Skeletal muscle tissue (tissue), 4 donors: ENCODE data around the gene LRP2. TPM values are rescaled to one million over a fixed set of nuclear protein-coding genes. Genes with fewer than 3 reads are reported as not detected.
"Not testable (repeated sequence)": the region's sequence is repeated elsewhere in the genome, so short reads cannot be mapped to it uniquely, and the experiment has no call there.

Experiments used
- H3K27ac ChIP-seq: one replicate; pipeline ENCODE4 v1.7.0; 2013; ENCODE audit warnings: mild to moderate bottlenecking, low read depth, low read length, inconsistent platforms
- H3K27me3 ChIP-seq, 3 donors: one replicate each; pipeline ENCODE4 v1.7.0; 2013; ENCODE audit warnings: low read length in 3 of 3; ENCODE audit not compliant: control insufficient read depth in 3 of 3, insufficient read depth in 3 of 3
- H3K36me3 ChIP-seq, 3 donors: one replicate each; pipeline ENCODE4 v1.7.0; 2013; ENCODE audit warnings: low read length in 3 of 3; ENCODE audit not compliant: control insufficient read depth in 3 of 3, insufficient read depth in 3 of 3
- H3K4me1 ChIP-seq, 3 donors: one replicate each; pipeline ENCODE4 v1.7.0; 2013; ENCODE audit warnings: low read length in 3 of 3, mild to moderate bottlenecking in 3 of 3; ENCODE audit not compliant: control insufficient read depth in 3 of 3, insufficient read depth in 3 of 3
- H3K4me3 ChIP-seq, 3 donors: one replicate each; pipeline ENCODE4 v1.7.0; 2013; ENCODE audit warnings: low read length in 3 of 3
- H3K9ac ChIP-seq, 3 donors: one replicate each; pipeline ENCODE4 v1.7.0; 2013; ENCODE audit warnings: low read length in 3 of 3, mild to moderate bottlenecking in 3 of 3, moderate library complexity in 2 of 3, low read depth in 1 of 3
- H3K9me3 ChIP-seq, 3 donors: one replicate each; pipeline ENCODE4 v1.7.0; 2013; ENCODE audit warnings: low read length in 3 of 3; ENCODE audit not compliant: control insufficient read depth in 3 of 3
- total RNA-seq: library from RNA; depleted of rRNA; stranded (reverse); fragments of >200 nt; gene quantifications from one replicate; pipeline ENCODE4 v1.2.3, GENCODE V29; 2014
- donor health status: Osteomylitis.

LRP2 gene
- total RNA-seq, 1 donor from 2014 or later = under 0.01 TPM

DNA sequence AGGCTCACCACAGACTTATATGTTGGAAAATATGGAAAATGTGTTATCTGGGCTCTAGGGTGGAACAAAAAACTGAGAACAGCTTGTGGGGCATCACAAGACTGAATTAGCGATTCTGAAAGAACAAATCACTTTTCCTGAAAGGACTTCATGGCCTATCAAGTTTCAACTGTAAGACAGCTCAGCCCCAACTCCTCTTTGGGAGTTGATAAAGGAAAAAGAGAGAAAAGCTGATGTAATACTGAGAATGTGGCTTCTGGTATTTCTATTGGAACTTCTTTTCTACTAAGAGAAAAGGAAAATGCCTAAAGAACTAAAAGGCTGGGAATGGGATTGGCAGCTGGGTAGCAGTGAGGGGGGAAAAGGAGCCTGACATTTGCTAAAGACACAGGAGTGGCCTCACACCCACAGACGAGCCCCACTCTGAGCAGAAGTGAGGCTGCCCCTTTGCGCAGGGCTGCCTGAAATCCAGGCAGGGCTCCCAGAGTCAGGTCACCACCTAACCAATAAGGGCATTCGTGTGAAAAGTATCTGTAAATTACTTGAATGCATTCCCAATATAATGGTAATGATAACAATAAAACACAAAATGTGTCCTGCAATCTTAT, 75.6 kb downstream of the LRP2 start:
- no peaks in the 10 kb centered on the region for H3K4me1 ChIP-seq

DNA sequence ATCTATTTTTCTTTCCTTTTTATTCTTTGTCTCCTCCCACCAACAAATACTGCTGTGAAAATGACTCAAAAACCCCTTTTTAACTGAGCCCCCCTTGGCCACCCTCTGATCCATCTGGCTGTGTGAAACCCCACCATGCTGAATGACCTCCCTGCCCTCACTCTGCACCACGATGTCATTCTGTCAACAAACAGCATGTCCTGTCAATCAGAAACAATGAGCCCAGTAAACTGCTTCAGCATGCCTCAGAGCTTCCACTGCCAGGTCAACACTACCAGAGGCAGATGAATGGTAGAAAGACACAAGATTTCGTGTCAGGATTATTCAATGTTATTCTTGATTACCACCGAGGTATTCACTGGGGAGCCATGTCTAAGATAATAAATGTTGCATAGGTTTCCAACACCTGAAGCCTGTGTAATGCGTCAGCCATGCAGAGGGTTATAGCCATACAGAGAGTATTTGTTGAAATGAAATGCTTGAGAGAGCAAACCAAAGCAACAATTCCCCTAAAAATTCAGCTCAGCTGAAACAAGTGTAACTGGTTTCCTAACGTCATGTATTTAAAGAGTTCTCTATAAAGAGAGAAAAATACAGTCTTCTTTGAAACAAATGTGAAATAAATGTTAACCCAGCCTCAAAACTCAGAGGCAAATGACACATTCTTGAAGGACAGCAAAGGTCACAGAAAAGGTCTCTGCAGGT, 76.7 kb downstream of the LRP2 start:
- Histone ChIP-seq H3K27me3 (no peaks in the 10 kb centered on the region), H3K4me1 (no peaks in the 10 kb centered on the region), H3K4me3 (no peak overlapping the region), H3K36me3 (no peaks in the 10 kb centered on the region), H3K27ac (no peak overlapping the region), H3K9ac (no peak overlapping the region), H3K9me3 (no peaks in the 10 kb centered on the region)

More for the DNA sequence above, 75.6 kb downstream of the LRP2 start:
- H3K4me3 ChIP-seq = no peak overlapping the region
- no peak overlapping the region for H3K9ac ChIP-seq
- no peaks in the 10 kb centered on the region for H3K9me3 ChIP-seq
- no peaks in the 10 kb centered on the region for H3K27me3 ChIP-seq
- H3K36me3 ChIP-seq = no peaks in the 10 kb centered on the region
- no peak overlapping the region for H3K27ac ChIP-seq

DNA sequence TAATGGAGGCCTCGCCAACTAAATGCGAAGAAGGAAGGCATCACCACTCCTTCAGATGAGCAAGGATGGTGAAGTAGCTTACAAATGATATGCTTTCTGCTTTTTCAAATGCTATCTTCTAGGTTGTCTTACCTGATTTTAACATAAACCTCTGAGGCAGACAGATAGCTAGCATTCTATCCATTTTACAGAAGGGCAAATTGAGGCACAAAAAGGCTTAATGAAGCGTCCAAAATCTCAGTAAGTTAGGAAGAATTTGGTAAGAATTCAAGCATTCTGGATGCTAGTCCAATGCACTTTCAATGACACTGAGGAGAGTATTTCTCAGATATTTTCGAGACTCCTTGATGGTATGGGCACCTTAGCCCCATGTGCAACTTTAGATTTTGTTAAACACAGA, 81.8 kb downstream of the LRP2 start:
- Histone ChIP-seq H3K27me3 (no peaks in the 10 kb centered on the region), H3K4me1 (no peaks in the 10 kb centered on the region), H3K9me3 (no peaks in the 10 kb centered on the region), H3K27ac (no peak overlapping the region), H3K9ac (no peak overlapping the region), H3K4me3 (no peak overlapping the region), H3K36me3 (no peaks in the 10 kb centered on the region)

GRCh38 chr2:169275696-169276444, 86.5 kb downstream of the LRP2 start:
- Histone ChIP-seq H3K4me3 (no peak overlapping the region), H3K9me3 (no peaks in the 10 kb centered on the region)

DNA sequence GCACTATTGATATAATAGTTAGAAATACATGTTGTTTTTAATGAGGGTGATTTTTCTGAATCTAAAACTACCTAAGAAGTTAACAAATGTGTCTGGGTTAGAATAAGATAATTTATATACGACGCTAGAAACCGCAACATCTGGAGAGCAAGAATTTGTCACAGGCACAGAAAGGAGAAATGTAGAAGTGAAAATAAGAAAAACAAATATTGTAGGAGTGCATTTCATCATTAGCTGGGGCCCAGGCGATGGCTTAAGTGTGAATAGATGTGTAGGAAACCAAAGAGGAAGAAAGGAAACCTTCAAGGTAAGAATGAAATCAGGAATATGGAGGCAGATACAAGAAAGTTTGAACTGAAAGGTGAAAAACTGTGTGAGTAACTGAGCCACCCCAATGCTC, 90.3 kb downstream of the LRP2 start:
- Histone ChIP-seq H3K36me3 (no peaks in the 10 kb centered on the region), H3K27me3 (no peaks in the 10 kb centered on the region), H3K4me3 (no peak overlapping the region), H3K9ac (no peak overlapping the region), H3K27ac (no peak overlapping the region), H3K9me3 (no peaks in the 10 kb centered on the region), H3K4me1 (no peaks in the 10 kb centered on the region)

More at GRCh38 chr2:169275696-169276444, 86.5 kb downstream of the LRP2 start:
- Histone ChIP-seq H3K36me3 (no peaks in the 10 kb centered on the region), H3K27ac (no peak overlapping the region), H3K27me3 (no peaks in the 10 kb centered on the region), H3K4me1 (no peaks in the 10 kb centered on the region), H3K9ac (no peak overlapping the region)

- not testable (repeated sequence) for H3K27me3 ChIP-seq, H3K9ac ChIP-seq, H3K4me3 ChIP-seq, H3K36me3 ChIP-seq, H3K9me3 ChIP-seq, H3K27ac ChIP-seq, H3K4me1 ChIP-seq
Observed at GRCh38 chr2:169270574-169270973, 91.8 kb downstream of the LRP2 start.

DNA sequence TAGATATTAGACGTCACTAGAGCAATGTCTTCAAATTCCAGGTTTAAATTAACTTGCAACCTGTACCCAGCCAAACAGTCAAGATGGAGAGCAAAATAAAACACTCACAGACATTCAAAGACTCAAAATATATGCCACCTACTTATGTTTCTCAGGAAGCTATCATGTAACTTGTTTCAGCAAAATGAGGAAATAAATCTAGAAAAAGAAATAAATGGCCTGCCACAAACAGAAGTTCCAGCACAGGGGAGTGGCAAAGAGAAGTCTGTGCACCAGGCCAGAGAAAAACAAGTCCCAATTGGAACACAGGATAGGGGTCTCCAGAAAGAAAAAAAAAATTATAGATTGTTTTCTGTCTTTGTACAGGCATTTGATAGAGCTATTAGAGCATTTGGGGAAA, 96.7 kb downstream of the LRP2 start:
- no peaks in the 10 kb centered on the region for H3K9me3 ChIP-seq
- H3K27ac ChIP-seq = no peak overlapping the region
- H3K4me3 ChIP-seq = no peak overlapping the region
- no peaks in the 10 kb centered on the region for H3K4me1 ChIP-seq
- no peak overlapping the region for H3K9ac ChIP-seq
- no peaks in the 10 kb centered on the region for H3K27me3 ChIP-seq
- no peaks in the 10 kb centered on the region for H3K36me3 ChIP-seq

- Histone ChIP-seq H3K27ac (no peak overlapping the region), H3K4me1 (no peaks in the 10 kb centered on the region)
Observed at GRCh38 chr2:169260846-169261642, 101.3 kb downstream of the LRP2 start.

DNA sequence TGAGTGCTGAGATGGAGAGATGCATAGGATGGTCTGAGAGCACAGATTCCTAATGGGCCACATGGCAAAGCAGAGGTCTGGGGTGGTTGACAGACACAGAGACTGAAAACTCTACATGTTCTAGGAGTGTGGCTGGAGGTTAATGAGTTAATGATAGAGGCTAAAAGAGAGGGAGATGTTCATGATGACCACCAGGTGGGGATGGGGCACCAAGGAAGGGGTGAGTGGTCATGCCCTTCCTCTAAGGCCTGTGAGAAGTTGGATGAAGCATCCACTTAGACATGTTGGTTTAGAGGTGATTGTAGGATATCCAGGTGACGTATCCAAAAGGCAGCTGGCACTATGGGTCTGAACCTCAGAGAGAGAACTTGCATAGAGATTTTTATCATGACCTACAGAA, 102.1 kb downstream of the LRP2 start:
- no peaks in the 10 kb centered on the region for H3K36me3 ChIP-seq
- H3K9ac ChIP-seq = no peak overlapping the region
- no peak overlapping the region for H3K4me3 ChIP-seq
- no peak overlapping the region for H3K27ac ChIP-seq
- H3K4me1 ChIP-seq = no peaks in the 10 kb centered on the region
- peaks cover 0 to 3% (median 0%) of the 10 kb centered on the region in 3 donors for H3K9me3 ChIP-seq
- no peaks in the 10 kb centered on the region for H3K27me3 ChIP-seq

More at GRCh38 chr2:169260846-169261642, 101.3 kb downstream of the LRP2 start:
- no peak overlapping the region for H3K4me3 ChIP-seq
- peaks cover 0 to 3% (median 0%) of the 10 kb centered on the region in 3 donors for H3K9me3 ChIP-seq
- H3K36me3 ChIP-seq = no peaks in the 10 kb centered on the region
- no peak overlapping the region for H3K9ac ChIP-seq
- no peaks in the 10 kb centered on the region for H3K27me3 ChIP-seq
